ENCODE data around the gene RSPRY1.

The RSPRY1 gene

DNA sequence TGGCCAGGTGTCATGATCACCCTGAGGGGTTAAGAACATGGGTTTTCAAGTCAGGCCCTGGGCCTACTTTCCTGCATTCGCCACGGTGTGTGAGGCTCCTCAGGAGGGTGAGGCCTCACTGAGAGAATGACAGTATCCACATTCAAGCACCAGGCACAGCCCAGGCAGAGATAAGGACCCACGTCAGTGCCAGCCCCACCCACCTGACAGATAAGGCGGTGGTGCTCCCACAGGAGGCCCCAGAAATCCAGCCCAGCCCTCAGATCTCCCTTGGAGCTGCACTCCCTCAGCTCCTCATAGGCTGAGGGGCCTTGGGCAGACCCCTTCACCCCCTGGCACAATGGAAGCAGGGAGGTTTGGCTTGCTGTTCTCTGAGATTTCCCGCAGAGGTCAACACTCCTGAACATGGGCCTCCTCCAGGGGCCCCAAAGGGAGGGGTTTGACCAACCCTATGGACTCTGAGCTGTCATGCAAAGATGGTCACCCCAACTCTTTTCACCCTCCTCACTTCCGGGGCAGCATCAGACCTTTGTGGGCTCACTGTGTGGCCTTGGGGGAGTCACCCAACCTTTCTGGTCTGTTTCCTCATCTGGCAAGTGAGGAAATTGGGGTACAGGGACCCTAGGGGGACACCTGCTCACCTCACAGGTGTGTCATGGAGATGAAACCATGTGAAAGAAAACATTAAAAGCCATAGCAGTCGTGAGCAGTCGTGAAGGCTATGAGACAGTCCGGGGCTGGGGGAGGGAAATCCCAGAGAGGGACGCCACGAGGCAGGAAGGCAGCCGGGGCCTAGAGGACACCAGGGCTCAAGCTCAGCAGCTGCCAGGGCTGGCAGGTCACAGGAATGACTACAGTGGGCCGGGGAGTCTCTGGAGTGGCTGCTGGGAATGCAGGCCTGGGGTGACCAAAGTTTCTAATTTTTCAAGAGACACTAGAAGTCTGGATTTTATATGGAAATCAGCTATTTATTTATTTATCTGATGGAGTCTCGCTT is 83.0 kb downstream of the RSPRY1 start:
- no peak overlapping the region for H3K4me3 ChIP-seq (ENCODE audit: low read length)
- no peak overlapping the region for H3K4me2 ChIP-seq (ENCODE audit: low read length)
- no peaks in the 10 kb centered on the region for H3F3A ChIP-seq (ENCODE audit: control insufficient read depth, insufficient read depth)
- no peaks in the 10 kb centered on the region for H3K36me3 ChIP-seq (ENCODE audit: control insufficient read depth, low read length)
- H4K20me1 ChIP-seq (ENCODE audit: control insufficient read depth, insufficient read depth, low read depth, low read length), result no peaks in the 10 kb centered on the region
- H3K9me2 ChIP-seq (replicated peaks; ENCODE audit: control insufficient read depth, low read length), result no peaks in the 10 kb centered on the region
- no peaks in the 10 kb centered on the region for H3K79me2 ChIP-seq (ENCODE audit: control insufficient read depth, low read length)
- no peak overlapping the region for H3K27ac ChIP-seq (ENCODE audit: low read depth, low read length)
- H3K9me3 ChIP-seq (ENCODE audit: control insufficient read depth, insufficient read depth, low read length), result no peaks in the 10 kb centered on the region
- H3K4me1 ChIP-seq (ENCODE audit: control insufficient read depth, low read length), result peaks cover 3% of the 10 kb centered on the region; the same call in 1 of the 2 replicates
- no peaks in the 10 kb centered on the region for H3K27me3 ChIP-seq (ENCODE audit: control insufficient read depth, low read length)
- no peak for TF ChIP-seq EZH2phosphoT487 (IDR thresholded peaks at IDR 0.05; ENCODE audit: borderline replicate concordance, low read length)
- TF ChIP-seq, protein P1, sequence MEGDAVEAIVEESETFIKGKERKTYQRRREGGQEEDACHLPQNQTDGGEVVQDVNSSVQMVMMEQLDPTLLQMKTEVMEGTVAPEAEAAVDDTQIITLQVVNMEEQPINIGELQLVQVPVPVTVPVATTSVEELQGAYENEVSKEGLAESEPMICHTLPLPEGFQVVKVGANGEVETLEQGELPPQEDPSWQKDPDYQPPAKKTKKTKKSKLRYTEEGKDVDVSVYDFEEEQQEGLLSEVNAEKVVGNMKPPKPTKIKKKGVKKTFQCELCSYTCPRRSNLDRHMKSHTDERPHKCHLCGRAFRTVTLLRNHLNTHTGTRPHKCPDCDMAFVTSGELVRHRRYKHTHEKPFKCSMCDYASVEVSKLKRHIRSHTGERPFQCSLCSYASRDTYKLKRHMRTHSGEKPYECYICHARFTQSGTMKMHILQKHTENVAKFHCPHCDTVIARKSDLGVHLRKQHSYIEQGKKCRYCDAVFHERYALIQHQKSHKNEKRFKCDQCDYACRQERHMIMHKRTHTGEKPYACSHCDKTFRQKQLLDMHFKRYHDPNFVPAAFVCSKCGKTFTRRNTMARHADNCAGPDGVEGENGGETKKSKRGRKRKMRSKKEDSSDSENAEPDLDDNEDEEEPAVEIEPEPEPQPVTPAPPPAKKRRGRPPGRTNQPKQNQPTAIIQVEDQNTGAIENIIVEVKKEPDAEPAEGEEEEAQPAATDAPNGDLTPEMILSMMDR (IDR thresholded peaks at IDR 0.05; ENCODE audit: low read depth, low read length, poor library complexity, severe bottlenecking), result no peak

DNA sequence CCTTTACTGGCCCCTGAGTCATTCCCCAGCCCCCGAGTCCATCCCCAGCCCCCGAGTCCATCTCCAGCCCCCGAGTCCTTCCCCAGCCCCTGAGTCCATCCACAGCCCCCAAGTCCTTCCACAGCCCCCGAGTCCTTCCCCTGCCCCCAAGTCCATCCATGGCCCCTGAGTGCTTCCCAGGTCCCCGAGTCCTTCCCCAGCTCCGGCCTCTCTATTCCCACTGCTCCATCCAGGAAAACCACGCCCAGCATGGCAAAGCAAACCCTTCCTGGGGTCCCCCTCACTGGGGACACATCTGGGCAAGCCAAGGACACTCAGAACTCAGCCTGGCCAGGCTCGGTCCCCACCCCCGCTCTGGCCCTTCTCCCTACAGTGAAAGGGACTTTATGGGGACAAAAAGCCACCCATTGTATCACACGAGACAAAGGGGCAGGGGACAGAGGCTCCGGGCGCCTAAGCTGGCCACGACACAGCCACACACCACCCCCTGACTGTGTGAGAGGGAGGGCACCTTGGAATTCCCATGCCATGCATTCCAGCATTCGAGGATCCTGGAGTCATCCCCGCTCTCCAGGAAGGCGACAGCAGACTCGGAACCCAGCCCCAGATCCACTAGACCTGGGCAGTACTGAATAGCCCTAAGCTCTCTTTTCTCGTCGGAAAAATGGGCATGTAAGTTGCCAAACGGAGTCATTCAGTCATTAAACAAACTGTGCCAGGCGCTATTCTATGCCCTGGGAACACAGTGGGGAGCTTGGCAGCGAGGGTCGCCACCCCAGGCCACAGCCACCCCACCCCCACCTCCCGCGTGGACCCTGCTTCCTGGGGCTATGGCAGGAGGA is 84.3 kb downstream of the RSPRY1 start:
- Histone ChIP-seq H3K4me1 (ENCODE audit: control insufficient read depth, low read length) (peaks cover 3% of the 10 kb centered on the region; the same call in 1 of the 2 replicates), H4K20me1 (ENCODE audit: control insufficient read depth, insufficient read depth, low read depth, low read length) (no peaks in the 10 kb centered on the region), H3K4me2 (ENCODE audit: low read length) (no peak overlapping the region), H3K79me2 (ENCODE audit: control insufficient read depth, low read length) (no peaks in the 10 kb centered on the region), H3K9me2 (replicated peaks; ENCODE audit: control insufficient read depth, low read length) (no peaks in the 10 kb centered on the region), H3K9me3 (ENCODE audit: control insufficient read depth, insufficient read depth, low read length) (no peaks in the 10 kb centered on the region), H3K27ac (ENCODE audit: low read depth, low read length) (no peak overlapping the region), H3K36me3 (ENCODE audit: control insufficient read depth, low read length) (no peaks in the 10 kb centered on the region), H3K4me3 (ENCODE audit: low read length) (no peak overlapping the region), H3F3A (ENCODE audit: control insufficient read depth, insufficient read depth) (no peaks in the 10 kb centered on the region), H3K27me3 (ENCODE audit: control insufficient read depth, low read length) (no peaks in the 10 kb centered on the region)
- TF ChIP-seq EZH2phosphoT487 (IDR thresholded peaks at IDR 0.05; ENCODE audit: borderline replicate concordance, low read length), result no peak
- TF ChIP-seq, protein P1 (IDR thresholded peaks at IDR 0.05; ENCODE audit: low read depth, low read length, poor library complexity, severe bottlenecking), result no peak

DNA sequence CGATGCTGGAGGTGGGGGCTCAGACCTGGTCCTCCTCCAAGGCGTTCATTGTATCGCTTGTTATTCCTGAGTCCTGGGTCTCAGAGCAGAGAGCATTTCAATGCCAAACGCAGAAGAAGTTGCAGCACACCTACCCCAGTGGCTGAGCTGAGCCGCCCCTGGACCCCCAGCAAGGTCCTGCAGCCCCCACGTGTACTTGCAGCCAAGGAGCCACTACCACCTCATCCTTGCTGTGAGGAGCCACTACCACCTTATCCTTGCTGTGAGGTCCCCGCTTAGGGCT is 84.9 kb downstream of the RSPRY1 start:
- H4K20me1 ChIP-seq (ENCODE audit: control insufficient read depth, insufficient read depth, low read depth, low read length), result no peaks in the 10 kb centered on the region
- H3F3A ChIP-seq (ENCODE audit: control insufficient read depth, insufficient read depth), result no peaks in the 10 kb centered on the region
- H3K9me2 ChIP-seq (replicated peaks; ENCODE audit: control insufficient read depth, low read length), result no peaks in the 10 kb centered on the region
- H3K79me2 ChIP-seq (ENCODE audit: control insufficient read depth, low read length), result no peaks in the 10 kb centered on the region
- H3K36me3 ChIP-seq (ENCODE audit: control insufficient read depth, low read length), result no peaks in the 10 kb centered on the region
- TF ChIP-seq EZH2phosphoT487 (IDR thresholded peaks at IDR 0.05; ENCODE audit: borderline replicate concordance, low read length), result no peak
- TF ChIP-seq, protein P1 (IDR thresholded peaks at IDR 0.05; ENCODE audit: low read depth, low read length, poor library complexity, severe bottlenecking), result no peak
- no peaks in the 10 kb centered on the region for H3K9me3 ChIP-seq (ENCODE audit: control insufficient read depth, insufficient read depth, low read length)
- no peak overlapping the region for H3K4me2 ChIP-seq (ENCODE audit: low read length)
- no peak overlapping the region for H3K4me3 ChIP-seq (ENCODE audit: low read length)
- H3K27ac ChIP-seq (ENCODE audit: low read depth, low read length), result no peak overlapping the region
- H3K4me1 ChIP-seq (ENCODE audit: control insufficient read depth, low read length), result peaks cover 3% of the 10 kb centered on the region; the same call in 1 of the 2 replicates
- H3K27me3 ChIP-seq (ENCODE audit: control insufficient read depth, low read length), result no peaks in the 10 kb centered on the region

Measured in DOHH2 (cell line).